Measurements from ENCODE around the gene MYO6.
"Not testable (repeated sequence)": the region's sequence is repeated elsewhere in the genome, so short reads cannot be mapped to it uniquely, and the experiment has no call there.

GRCh38 chr6:75905129-75905528 is 156.1 kb downstream of the MYO6 start:
- TF ChIP-seq, protein P1, sequence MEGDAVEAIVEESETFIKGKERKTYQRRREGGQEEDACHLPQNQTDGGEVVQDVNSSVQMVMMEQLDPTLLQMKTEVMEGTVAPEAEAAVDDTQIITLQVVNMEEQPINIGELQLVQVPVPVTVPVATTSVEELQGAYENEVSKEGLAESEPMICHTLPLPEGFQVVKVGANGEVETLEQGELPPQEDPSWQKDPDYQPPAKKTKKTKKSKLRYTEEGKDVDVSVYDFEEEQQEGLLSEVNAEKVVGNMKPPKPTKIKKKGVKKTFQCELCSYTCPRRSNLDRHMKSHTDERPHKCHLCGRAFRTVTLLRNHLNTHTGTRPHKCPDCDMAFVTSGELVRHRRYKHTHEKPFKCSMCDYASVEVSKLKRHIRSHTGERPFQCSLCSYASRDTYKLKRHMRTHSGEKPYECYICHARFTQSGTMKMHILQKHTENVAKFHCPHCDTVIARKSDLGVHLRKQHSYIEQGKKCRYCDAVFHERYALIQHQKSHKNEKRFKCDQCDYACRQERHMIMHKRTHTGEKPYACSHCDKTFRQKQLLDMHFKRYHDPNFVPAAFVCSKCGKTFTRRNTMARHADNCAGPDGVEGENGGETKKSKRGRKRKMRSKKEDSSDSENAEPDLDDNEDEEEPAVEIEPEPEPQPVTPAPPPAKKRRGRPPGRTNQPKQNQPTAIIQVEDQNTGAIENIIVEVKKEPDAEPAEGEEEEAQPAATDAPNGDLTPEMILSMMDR (IDR thresholded peaks at IDR 0.05; ENCODE audit: control extremely low read depth in 1 of 3, insufficient read depth in 1 of 3, low read depth in 1 of 3, low read length in 3 of 3): not testable (repeated sequence)
- not testable (repeated sequence) for TF ChIP-seq CBX5 (IDR thresholded peaks at IDR 0.05; ENCODE audit: low read depth, low read length); USF2 (IDR thresholded peaks at IDR 0.05; ENCODE audit: low read length)

Data from H1 (cell line).